K562 (cell line): ENCODE data around the gene PARK7. TPM values are rescaled to one million over a fixed set of nuclear protein-coding genes. Genes with fewer than 3 reads are reported as not detected.
A peak's percentile ranks its signal among the peaks of the same experiment; 100 is the strongest.

ENCODE experiments used
- ATAC-seq: fragments of 200-7000 bp; cut with Tn5 transposase; 3 replicates; pipeline ENCODE4 v1.9.1; 2020; ENCODE audit warnings: moderate library complexity
- BruUV-seq: library from RNA; stranded (reverse); fragments of 400-500 nt; replicated peaks from 2 replicates; lab custom pipeline; 2021; lab: Mats Ljungman, UMichigan
- CTCF ChIA-PET: fragments of 300-600 bp; formaldehyde crosslinking; extraction: SDS; loops from one replicate; lab custom pipeline; 2021; ENCODE audit warnings: low intra/inter-chr PET ratio; lab: Yijun Ruan, JAX
- POLR2A ChIA-PET: fragments of 300-600, 350-650 bp; sonication (Branson Sonifier 250); formaldehyde crosslinking; extraction: SDS; loops from one replicate; lab custom pipeline; 2021; ENCODE audit warnings: antibody characterized with exemption, inconsistent platforms; lab: Yijun Ruan, JAX
- DNase-seq, 4 experiments: peaks; one replicate each; pipeline versions ENCODE4 v3.0.0 to v3.0.0-alpha.2; 2011 to 2018; ENCODE audit warnings: low spot score in 3 of 4, mixed read lengths in 3 of 4; ENCODE audit errors: extremely low read depth in 1 of 4
- FAIRE-seq: peaks from 2 replicates; lab custom pipeline; 2011; peaks lifted over from hg19 to GRCh38; lab: Jason Lieb, UNC
- H2AFZ ChIP-seq: 2 replicates; pipeline ENCODE4 v1.6.0; 2011; ENCODE audit warnings: low read depth, low read length, control low read depth, inconsistent platforms
- H3K27ac ChIP-seq: fragments of 200-600 bp; 3 replicates; pipeline ENCODE4 v1.8.0; 2011; ENCODE audit warnings: low read depth, mild to moderate bottlenecking, control low read depth, inconsistent platforms, low read length, moderate library complexity, mixed read lengths; ENCODE audit errors: extremely low read depth
- H3K27me3 ChIP-seq, 2 experiments: fragments of 300-600 bp in 1 of 2; 2 replicates in 1 of 2; 3 replicates in 1 of 2; pipeline versions ENCODE4 v1.6.0 to v1.8.0; 2011; ENCODE audit warnings: inconsistent platforms in 2 of 2, low read length in 2 of 2, mild to moderate bottlenecking in 1 of 2, mixed read lengths in 1 of 2, moderate library complexity in 1 of 2; ENCODE audit not compliant: control insufficient read depth in 2 of 2, insufficient read depth in 2 of 2
- H3K36me3 ChIP-seq: fragments of 300-600 bp; 3 replicates; pipeline ENCODE4 v1.8.0; 2011; ENCODE audit warnings: mild to moderate bottlenecking, low read length, inconsistent platforms; ENCODE audit not compliant: control insufficient read depth, insufficient read depth
- H3K4me1 ChIP-seq, 2 experiments: fragments of 200-600 bp in 1 of 2; replicated peaks in 1 of 2; 2 replicates in 1 of 2; 3 replicates in 1 of 2; pipeline versions ENCODE4 v1.5.1 to v1.8.0; 2011; ENCODE audit warnings: inconsistent platforms in 2 of 2, low read length in 2 of 2, mild to moderate bottlenecking in 1 of 2, mixed read lengths in 1 of 2, moderate library complexity in 1 of 2; ENCODE audit not compliant: control insufficient read depth in 2 of 2, insufficient read depth in 2 of 2
- H3K4me2 ChIP-seq: 2 replicates; pipeline ENCODE4 v1.6.1; 2011; ENCODE audit warnings: low read length, control low read depth, inconsistent platforms, mixed read lengths; ENCODE audit not compliant: insufficient read depth
- H3K4me3 ChIP-seq: fragments of 200-600 bp; sonication (generic), shearing (Covaris generic); 2 replicates; pipeline ENCODE4 v1.5.1; 2016; ENCODE audit warnings: control low read depth, inconsistent platforms
- H3K79me2 ChIP-seq: fragments of 200-600 bp; 3 replicates; pipeline ENCODE4 v1.8.0; 2011; ENCODE audit warnings: low read length, inconsistent platforms; ENCODE audit not compliant: control insufficient read depth, insufficient read depth
- H3K9ac ChIP-seq, 2 experiments: 2 replicates each; pipeline versions ENCODE4 v1.6.0 to v1.6.1; 2011; ENCODE audit warnings: low read depth in 2 of 2, low read length in 2 of 2, control low read depth in 1 of 2, inconsistent platforms in 1 of 2, mild to moderate bottlenecking in 1 of 2, mixed read lengths in 1 of 2; ENCODE audit not compliant: insufficient read depth in 1 of 2
- H3K9me1 ChIP-seq: one replicate; pipeline ENCODE4 v1.6.0; 2011; ENCODE audit warnings: inconsistent platforms, mild to moderate bottlenecking, low read length, moderate library complexity; ENCODE audit not compliant: control insufficient read depth, insufficient read depth
- H3K9me3 ChIP-seq: replicated peaks from 2 replicates; pipeline ENCODE4 v1.5.1; 2011; ENCODE audit warnings: low read depth, low read length, inconsistent platforms; ENCODE audit not compliant: control insufficient read depth, insufficient read depth
- H4K20me1 ChIP-seq: replicated peaks from 2 replicates; pipeline ENCODE4 v1.6.1; 2011; ENCODE audit warnings: low read length, inconsistent platforms, mixed read lengths; ENCODE audit not compliant: control insufficient read depth, insufficient read depth
- FOXJ2 ChIP-seq: fragments of 200-800 bp; sonication (Bioruptor generic); IDR thresholded peaks from 2 replicates; pipeline ENCODE4 v1.6.1; 2016; ENCODE audit warnings: missing genetic modification characterization, missing compliant biosample characterization
- MTF1 ChIP-seq: fragments of 250-450 bp; sonication (Bioruptor Pico); IDR thresholded peaks from 2 replicates; pipeline ENCODE4 v1.9.0; 2021; ENCODE audit warnings: moderate library complexity, mild to moderate bottlenecking, inconsistent platforms, borderline replicate concordance
- NRF1 ChIP-seq, 2 experiments: fragments of 450-650 bp; IDR thresholded peaks in 1 of 2; conservative IDR thresholded peaks in 1 of 2; 2 replicates each; pipeline ENCODE4 v1.6.1; 2014; ENCODE audit warnings: mild to moderate bottlenecking in 2 of 2
- POLR2A ChIP-seq: fragments of 450-650 bp; conservative IDR thresholded peaks from 2 replicates; pipeline ENCODE4 v1.6.1; 2016
- TAF9B ChIP-seq: fragments of 450-650 bp; IDR thresholded peaks from 2 replicates; pipeline ENCODE4 v1.6.1; 2018; ENCODE audit warnings: mild to moderate bottlenecking; ENCODE audit not compliant: partially characterized antibody
- TOE1 ChIP-seq, 2 experiments: fragments of 450-650 bp in 1 of 2; sonication (generic) in 1 of 2; formaldehyde crosslinking in 1 of 2; IDR thresholded peaks; 2 replicates each; pipeline versions ENCODE4 v1.7.1 to v1.8.0; 2016 to 2022; ENCODE audit warnings: borderline replicate concordance in 2 of 2, mild to moderate bottlenecking in 2 of 2, antibody characterized with exemption in 1 of 2, inconsistent platforms in 1 of 2, low read depth in 1 of 2, missing genetic modification reagents in 1 of 2, moderate library complexity in 1 of 2
- WGBS: fragments of 100-300 bp; shearing (Covaris generic); methylation state at CpG from one replicate; pipeline ENCODE4 v1.1.6; 2016; ENCODE audit warnings: low coverage, mixed read lengths; ENCODE audit not compliant: insufficient coverage; ENCODE audit errors: missing lambda C conversion rate; 5-methylcytosine and 5-hydroxymethylcytosine counted together
- in situ Hi-C: fragments of 300-500 bp; cut with MboI; formaldehyde crosslinking; loops from 4 replicates; pipeline ENCODE4 v1.15.0; 2018; ENCODE audit warnings: inconsistent platforms, mixed read lengths
- intact Hi-C: fragments of 100-400 bp; cut with micrococcal nuclease; formaldehyde crosslinking; loops from 2 replicates; pipeline ENCODE4 v1.14.2; 2022
- polyA plus RNA-seq, 8 experiments: library from polyadenylated mRNA; depleted of rRNA in 4 of 8; stranded (reverse) in 5 of 8; unstranded in 3 of 8; fragments of >200 nt; fragmentation: Nextera tagmentation in 2 of 8; fragmentation: Illumina TruSeq in 1 of 8; extraction: Ambion mirVana in 2 of 8; extraction: Trizol in 1 of 8; gene quantifications; 2 replicates each; pipeline versions ENCODE4 v1.2.1 to v1.2.3, GENCODE V29; 2011 to 2014; ENCODE audit warnings: inconsistent platforms in 1 of 8, missing spikeins in 1 of 8
- total RNA-seq, 7 experiments: library from RNA; depleted of rRNA in 6 of 7; stranded (reverse); fragments of >200 nt in 6 of 7; fragmentation: Illumina TruSeq in 2 of 7; extraction: Trizol in 2 of 7; gene quantifications; 2 replicates each; pipeline versions ENCODE4 v1.2.1 to v1.2.3, GENCODE V29; 2011 to 2021; ENCODE audit warnings: low replicate concordance in 1 of 7
- TF ChIP-seq, protein P1 (sequence below), 2 experiments: IDR thresholded peaks in 1 of 2; conservative IDR thresholded peaks in 1 of 2; 2 replicates each; pipeline ENCODE4 v1.6.1; 2016; ENCODE audit warnings: low read depth in 2 of 2, mild to moderate bottlenecking in 1 of 2, missing compliant biosample characterization in 1 of 2, missing genetic modification characterization in 1 of 2, moderate library complexity in 1 of 2

PARK7 gene
- total and polyA plus RNA-seq, 9 of the 15 experiments (the other 6 are each of a cell fraction or from before 2014, with no cell fraction given), result 374 to 1,298 (median 484) TPM

DNA sequence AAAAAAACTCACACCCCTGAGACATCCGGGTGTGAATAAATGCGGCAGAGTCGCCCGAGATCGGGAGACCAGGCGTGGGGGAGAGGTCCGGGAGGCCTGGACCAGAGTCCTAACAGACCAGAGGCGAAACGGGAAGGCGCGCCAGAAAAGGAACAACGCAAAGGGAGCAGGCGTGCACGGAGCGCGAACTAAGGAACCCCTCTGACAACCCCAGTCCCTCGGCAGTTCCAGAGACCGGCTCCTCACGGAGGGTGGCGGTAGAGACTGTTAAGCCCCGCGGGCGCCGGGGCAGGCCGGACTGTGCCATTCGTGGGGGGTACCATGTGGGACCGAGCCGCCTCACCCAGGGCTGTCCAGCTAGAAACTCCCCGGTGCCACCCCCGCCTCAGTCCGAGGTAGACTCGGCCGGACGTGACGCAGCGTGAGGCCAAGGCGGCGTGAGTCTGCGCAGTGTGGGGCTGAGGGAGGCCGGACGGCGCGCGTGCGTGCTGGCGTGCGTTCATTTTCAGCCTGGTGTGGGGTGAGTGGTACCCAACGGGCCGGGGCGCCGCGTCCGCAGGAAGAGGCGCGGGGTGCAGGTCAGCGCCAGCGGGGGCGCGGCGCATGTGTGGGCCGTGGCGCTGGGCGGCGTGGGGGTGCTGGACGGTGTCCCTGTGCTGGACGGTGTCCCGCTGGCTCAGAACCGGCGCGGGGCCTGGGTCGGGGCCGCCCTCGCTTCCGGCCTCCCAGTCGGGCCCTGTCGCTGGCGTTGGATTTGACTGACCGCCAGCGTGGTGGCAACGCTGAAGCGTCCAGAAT, at the start of gene PARK7 (continued):
- peak; percentile 100 for TF ChIP-seq NRF1 (conservative IDR thresholded peaks at IDR 0.05 in 1 of 2, IDR thresholded peaks at IDR 0.05 in 1 of 2)

DNA sequence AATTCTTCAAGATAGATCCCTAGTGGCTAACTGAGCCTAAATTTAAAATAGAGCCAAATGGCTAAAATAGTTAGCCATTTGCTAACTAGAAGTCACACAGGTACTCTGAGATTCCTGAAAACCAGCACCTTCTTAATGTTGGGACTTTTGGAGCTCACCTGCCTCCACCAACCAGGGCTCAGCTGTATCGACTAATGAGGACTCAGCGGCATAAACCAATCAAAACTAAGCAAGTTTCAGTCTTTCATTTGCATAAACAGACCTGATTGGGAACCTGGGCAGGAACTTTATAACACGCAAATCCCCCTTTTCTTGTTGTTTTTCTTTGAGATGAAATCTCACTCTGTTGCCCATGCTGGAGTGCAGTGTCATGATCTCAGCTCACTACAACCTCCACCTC, 49.4 kb upstream of the PARK7 start:
- TF ChIP-seq FOXJ2, result no peak
- no peak for TF ChIP-seq MTF1
- TF ChIP-seq, protein P1, sequence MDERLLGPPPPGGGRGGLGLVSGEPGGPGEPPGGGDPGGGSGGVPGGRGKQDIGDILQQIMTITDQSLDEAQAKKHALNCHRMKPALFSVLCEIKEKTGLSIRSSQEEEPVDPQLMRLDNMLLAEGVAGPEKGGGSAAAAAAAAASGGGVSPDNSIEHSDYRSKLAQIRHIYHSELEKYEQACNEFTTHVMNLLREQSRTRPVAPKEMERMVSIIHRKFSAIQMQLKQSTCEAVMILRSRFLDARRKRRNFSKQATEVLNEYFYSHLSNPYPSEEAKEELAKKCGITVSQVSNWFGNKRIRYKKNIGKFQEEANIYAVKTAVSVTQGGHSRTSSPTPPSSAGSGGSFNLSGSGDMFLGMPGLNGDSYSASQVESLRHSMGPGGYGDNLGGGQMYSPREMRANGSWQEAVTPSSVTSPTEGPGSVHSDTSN (CRISPR knock-in tag; IDR thresholded peaks at IDR 0.05; ENCODE audit: low read depth), result no peak
- TF ChIP-seq, protein P1 (tag; conservative IDR thresholded peaks at IDR 0.05; ENCODE audit: low read depth), result no peak
- TF ChIP-seq TOE1 (IDR thresholded peaks at IDR 0.05; ENCODE audit: borderline replicate concordance), result no peak
- TF ChIP-seq TOE1 (CRISPR knock-in tag; IDR thresholded peaks at IDR 0.05; ENCODE audit: borderline replicate concordance, low read depth), result no peak
- no peak for TF ChIP-seq TAF9B
- TF ChIP-seq POLR2A, result no peak
- ChIA-PET POLR2A (no interaction called here), CTCF (no interaction called here)
- DNase-seq, result no peak
- no peak overlapping the region for H3K4me3 ChIP-seq
- intact Hi-C loops, result no loop called here
- H3K27me3 ChIP-seq, result peaks cover 5 to 6% of the 10 kb centered on the region in 2 experiments; a peak in 4 of 5 replicates
- no peaks in the 10 kb centered on the region for H3K36me3 ChIP-seq
- no peaks in the 10 kb centered on the region for H4K20me1 ChIP-seq
- no peak overlapping the region for H3K4me2 ChIP-seq
- no peak overlapping the region for H2AFZ ChIP-seq
- peaks cover 4 to 5% of the 10 kb centered on the region in 2 experiments; a peak in 3 of 5 replicates for H3K4me1 ChIP-seq
- no peaks in the 10 kb centered on the region for H3K79me2 ChIP-seq
- no peak for ATAC-seq
- H3K9ac ChIP-seq, result no peak overlapping the region
- no peak overlapping the region for H3K27ac ChIP-seq
- H3K9me3 ChIP-seq, result no peaks in the 10 kb centered on the region
- in situ Hi-C loops, result no loop called here
- WGBS, result 28% methylated on average over 3 of the region's 3 CpGs
- no peak for FAIRE-seq
- BruUV-seq, result no TSS peak
- H3K9me1 ChIP-seq, result no peaks in the 10 kb centered on the region
